Smooth muscle cell of the coronary artery (primary cell): ENCODE data around the gene RELA. TPM values are rescaled to one million over a fixed set of nuclear protein-coding genes. Genes with fewer than 3 reads are reported as not detected.

Source experiments
- total RNA-seq: library from RNA; depleted of rRNA; stranded (reverse); fragments of >200 nt; gene quantifications from 2 replicates; pipeline ENCODE4 v1.2.3, GENCODE V29; 2014; ENCODE audit warnings: low replicate concordance

RELA gene
- 12.9 and 17.1 TPM in 2 replicates for total RNA-seq

GRCh38 chr11:65662799-65663638 lies at the start of gene RELA:
Gene RELA, minus strand, starts transcription at chr11:65662916. Its CDS starts 84 bp downstream, at chr11:65662832.

DNA sequence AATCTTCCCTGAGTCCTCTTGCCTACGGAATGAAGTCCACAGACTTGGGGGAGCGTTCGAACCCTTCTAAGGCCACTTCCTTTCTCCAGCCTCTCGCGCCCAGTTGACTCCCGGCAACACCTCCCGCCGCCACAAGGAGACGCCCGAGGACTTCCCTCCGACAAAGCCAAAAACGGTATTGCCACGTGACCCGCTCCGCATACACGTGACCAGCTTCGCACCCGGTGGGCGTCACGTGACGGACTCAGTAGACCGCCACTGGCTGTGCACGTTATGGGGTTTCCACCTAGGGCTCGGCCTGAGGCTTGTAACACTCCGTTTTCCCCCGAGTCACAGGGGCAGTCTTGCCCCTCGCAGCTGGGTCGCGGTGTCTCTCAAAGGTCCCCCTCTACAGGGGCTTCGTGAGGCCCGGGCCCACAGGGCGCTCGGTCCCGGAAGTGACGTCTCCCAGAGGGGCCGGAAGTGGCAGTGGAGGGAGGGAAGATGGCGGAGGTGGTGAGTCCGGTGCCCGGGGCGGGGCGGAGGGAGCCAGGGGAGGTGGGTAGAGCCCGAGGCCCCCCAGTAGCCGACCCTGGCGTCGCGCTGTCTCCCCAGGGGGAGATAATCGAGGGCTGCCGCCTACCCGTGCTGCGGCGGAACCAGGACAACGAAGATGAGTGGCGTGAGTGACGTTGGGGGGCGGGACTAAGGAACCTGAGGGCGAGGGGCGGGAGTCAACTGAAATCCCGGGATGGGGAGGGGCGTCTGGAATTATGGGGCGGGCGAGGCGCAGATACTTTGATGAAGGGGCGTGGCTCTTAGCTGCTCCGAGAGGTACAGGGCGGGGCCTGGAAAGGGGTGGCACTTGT lies 49.3 kb upstream of the RELA start, which contains the start of gene KAT5:
Gene KAT5 (plus strand): TSS at position 468 of the 848 bp plus-strand sequence. CDS start 16 bp downstream, at position 484.

GRCh38 chr11:65637794-65638419 lies 24.8 kb downstream of the RELA start, which contains the start of gene SIPA1:
Gene SIPA1, plus strand, starts transcription at chr11:65638101. Its CDS starts 2,821 bp downstream, at chr11:65640922.

GRCh38 chr11:65615229-65615949 lies 47.3 kb downstream of the RELA start, which contains the start of gene PCNX3:
Gene PCNX3, plus strand, starts transcription at chr11:65615776. Its CDS starts 536 bp downstream, at chr11:65616312.

Other genes starting within 250 kb of the RELA start
- gene NEAT1, start 240.1 kb downstream of the RELA start, total RNA-seq, result 109 and 295 TPM in 2 replicates
- 5,186 and 7,371 TPM in 2 replicates for gene MALAT1, start 163.9 kb downstream of the RELA start, total RNA-seq
- gene SCYL1, start 137.8 kb downstream of the RELA start, total RNA-seq, result 81.3 and 110 TPM in 2 replicates
- gene LTBP3, start 104.6 kb downstream of the RELA start, total RNA-seq, result 30.2 and 64.4 TPM in 2 replicates
- gene ZNRD2, start 92.4 kb downstream of the RELA start, total RNA-seq, result 34.3 and 43.3 TPM in 2 replicates
- gene FAM89B, start 90.4 kb downstream of the RELA start, total RNA-seq, result 5.5 and 27.7 TPM in 2 replicates
- gene EHBP1L1, start 86.9 kb downstream of the RELA start, total RNA-seq, result 46.1 and 54.4 TPM in 2 replicates
- gene KCNK7, start 67.1 kb downstream of the RELA start, total RNA-seq, result 0.23 TPM in 1 of 2 replicates, not detected in the other
- 19.1 and 20.2 TPM in 2 replicates for gene MAP3K11, start 48.7 kb downstream of the RELA start, total RNA-seq
- gene PCNX3, start 47.1 kb downstream of the RELA start, total RNA-seq, result 10.4 and 10.5 TPM in 2 replicates
- gene SIPA1, start 24.8 kb downstream of the RELA start, total RNA-seq, result 10.2 and 14.0 TPM in 2 replicates
- gene KAT5, start 49.3 kb upstream of the RELA start, total RNA-seq, result 42.8 and 57.1 TPM in 2 replicates
- 37.2 and 40.5 TPM in 2 replicates for gene RNASEH2C, start 57.9 kb upstream of the RELA start, total RNA-seq
- 1.9 and 4.4 TPM in 2 replicates for gene AP5B1, start 118.1 kb upstream of the RELA start, total RNA-seq
- gene OVOL1, start 124.1 kb upstream of the RELA start, total RNA-seq, result not detected in 2 replicates
- 1.1 and 4.3 TPM in 2 replicates for gene SNX32, start 171.0 kb upstream of the RELA start, total RNA-seq
- 1,218 and 1,682 TPM in 2 replicates for gene CFL1, start 195.3 kb upstream of the RELA start, total RNA-seq
- gene MUS81, start 197.5 kb upstream of the RELA start, total RNA-seq, result 24.6 and 40.7 TPM in 2 replicates
- gene EFEMP2, start 209.9 kb upstream of the RELA start, total RNA-seq, result 81.4 and 103 TPM in 2 replicates
- not detected in 2 replicates for gene CTSW, start 216.9 kb upstream of the RELA start, total RNA-seq
- gene FIBP, start 225.6 kb upstream of the RELA start, total RNA-seq, result 206 and 226 TPM in 2 replicates
- 28.1 and 51.0 TPM in 2 replicates for gene CCDC85B, start 227.8 kb upstream of the RELA start, total RNA-seq
- 0.94 and 5.3 TPM in 2 replicates for gene FOSL1, start 237.5 kb upstream of the RELA start, total RNA-seq